ENCODE measurements around the gene OSBPL1A.

OSBPL1A gene

DNA sequence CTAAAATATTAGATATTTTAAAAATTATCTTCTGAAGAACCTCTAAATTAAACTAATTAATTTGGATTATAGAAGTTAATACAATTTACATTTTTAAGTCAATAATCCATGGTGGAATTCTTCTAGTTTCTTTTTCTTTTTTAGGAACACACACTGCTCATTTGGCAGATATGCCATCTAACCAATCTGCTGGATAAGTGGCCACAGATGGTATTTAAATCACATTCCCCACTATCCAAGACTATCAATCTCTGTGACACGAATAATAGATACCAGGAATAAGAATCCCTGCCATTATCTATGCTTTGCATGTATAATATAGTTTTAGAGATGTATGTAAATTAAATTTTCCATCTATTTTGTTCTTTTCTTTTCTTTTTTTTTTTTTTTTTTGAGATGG is 200.2 kb downstream of the OSBPL1A start:
- Histone ChIP-seq H3K4me3 (ENCODE audit: insufficient read depth, low read length, poor library complexity, severe bottlenecking) (no peak overlapping the region), H3K9ac (ENCODE audit: low read length) (no peak overlapping the region), H3K79me2 (ENCODE audit: insufficient read depth, low read length) (no peaks in the 10 kb centered on the region), H3K4me2 (ENCODE audit: low read depth, low read length, poor library complexity, severe bottlenecking) (no peak overlapping the region), H2AFZ (ENCODE audit: low read depth, low read length, severe bottlenecking) (no peak overlapping the region), H3F3A (ENCODE audit: insufficient read depth) (no peaks in the 10 kb centered on the region), H3K9me2 (replicated peaks; ENCODE audit: insufficient read depth, low read length) (no peaks in the 10 kb centered on the region), H4K20me1 (ENCODE audit: low read depth, low read length) (no peaks in the 10 kb centered on the region), H3K36me3 (ENCODE audit: low read length) (no peaks in the 10 kb centered on the region), H3K9me3 (ENCODE audit: insufficient read depth, low read length) (no peaks in the 10 kb centered on the region), H3K27ac (ENCODE audit: low read depth, low read length) (no peak overlapping the region), H3K27me3 (ENCODE audit: low read length) (no peaks in the 10 kb centered on the region)
- TF ChIP-seq, protein P1, sequence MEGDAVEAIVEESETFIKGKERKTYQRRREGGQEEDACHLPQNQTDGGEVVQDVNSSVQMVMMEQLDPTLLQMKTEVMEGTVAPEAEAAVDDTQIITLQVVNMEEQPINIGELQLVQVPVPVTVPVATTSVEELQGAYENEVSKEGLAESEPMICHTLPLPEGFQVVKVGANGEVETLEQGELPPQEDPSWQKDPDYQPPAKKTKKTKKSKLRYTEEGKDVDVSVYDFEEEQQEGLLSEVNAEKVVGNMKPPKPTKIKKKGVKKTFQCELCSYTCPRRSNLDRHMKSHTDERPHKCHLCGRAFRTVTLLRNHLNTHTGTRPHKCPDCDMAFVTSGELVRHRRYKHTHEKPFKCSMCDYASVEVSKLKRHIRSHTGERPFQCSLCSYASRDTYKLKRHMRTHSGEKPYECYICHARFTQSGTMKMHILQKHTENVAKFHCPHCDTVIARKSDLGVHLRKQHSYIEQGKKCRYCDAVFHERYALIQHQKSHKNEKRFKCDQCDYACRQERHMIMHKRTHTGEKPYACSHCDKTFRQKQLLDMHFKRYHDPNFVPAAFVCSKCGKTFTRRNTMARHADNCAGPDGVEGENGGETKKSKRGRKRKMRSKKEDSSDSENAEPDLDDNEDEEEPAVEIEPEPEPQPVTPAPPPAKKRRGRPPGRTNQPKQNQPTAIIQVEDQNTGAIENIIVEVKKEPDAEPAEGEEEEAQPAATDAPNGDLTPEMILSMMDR (IDR thresholded peaks at IDR 0.05; ENCODE audit: insufficient read depth, low read length, poor library complexity, severe bottlenecking), result no peak
- TF ChIP-seq EZH2phosphoT487 (conservative IDR thresholded peaks at IDR 0.05; ENCODE audit: low read length), result no peak

DNA sequence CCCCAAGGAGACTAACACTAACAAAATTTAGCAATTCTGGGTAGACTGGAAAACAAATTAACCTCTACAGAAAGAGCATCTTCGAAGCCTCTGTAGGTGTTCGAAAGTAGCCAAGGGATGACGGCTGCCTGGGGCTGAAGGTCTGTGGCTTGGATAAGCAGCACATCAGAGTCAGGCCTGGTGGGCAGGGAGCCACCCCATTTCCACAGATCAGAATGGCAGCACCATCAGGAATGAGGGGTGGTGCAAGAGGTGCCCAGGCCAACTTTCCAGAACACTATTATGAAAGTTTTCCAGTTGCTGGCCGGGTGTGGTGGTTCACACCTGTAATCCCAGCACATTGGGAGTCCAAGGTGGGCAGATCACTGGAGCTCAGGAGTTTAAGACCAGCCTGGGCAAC is 200.9 kb downstream of the OSBPL1A start:
- Histone ChIP-seq H3F3A (ENCODE audit: insufficient read depth) (no peaks in the 10 kb centered on the region), H2AFZ (ENCODE audit: low read depth, low read length, severe bottlenecking) (no peak overlapping the region), H4K20me1 (ENCODE audit: low read depth, low read length) (no peaks in the 10 kb centered on the region), H3K4me2 (ENCODE audit: low read depth, low read length, poor library complexity, severe bottlenecking) (no peak overlapping the region), H3K9me2 (replicated peaks; ENCODE audit: insufficient read depth, low read length) (no peaks in the 10 kb centered on the region), H3K9ac (ENCODE audit: low read length) (no peak overlapping the region), H3K79me2 (ENCODE audit: insufficient read depth, low read length) (no peaks in the 10 kb centered on the region), H3K36me3 (ENCODE audit: low read length) (no peaks in the 10 kb centered on the region), H3K27me3 (ENCODE audit: low read length) (no peaks in the 10 kb centered on the region), H3K27ac (ENCODE audit: low read depth, low read length) (no peak overlapping the region), H3K4me3 (ENCODE audit: insufficient read depth, low read length, poor library complexity, severe bottlenecking) (no peak overlapping the region), H3K9me3 (ENCODE audit: insufficient read depth, low read length) (no peaks in the 10 kb centered on the region)
- TF ChIP-seq, protein P1 (IDR thresholded peaks at IDR 0.05; ENCODE audit: insufficient read depth, low read length, poor library complexity, severe bottlenecking), result no peak
- no peak for TF ChIP-seq EZH2phosphoT487 (conservative IDR thresholded peaks at IDR 0.05; ENCODE audit: low read length)

DNA sequence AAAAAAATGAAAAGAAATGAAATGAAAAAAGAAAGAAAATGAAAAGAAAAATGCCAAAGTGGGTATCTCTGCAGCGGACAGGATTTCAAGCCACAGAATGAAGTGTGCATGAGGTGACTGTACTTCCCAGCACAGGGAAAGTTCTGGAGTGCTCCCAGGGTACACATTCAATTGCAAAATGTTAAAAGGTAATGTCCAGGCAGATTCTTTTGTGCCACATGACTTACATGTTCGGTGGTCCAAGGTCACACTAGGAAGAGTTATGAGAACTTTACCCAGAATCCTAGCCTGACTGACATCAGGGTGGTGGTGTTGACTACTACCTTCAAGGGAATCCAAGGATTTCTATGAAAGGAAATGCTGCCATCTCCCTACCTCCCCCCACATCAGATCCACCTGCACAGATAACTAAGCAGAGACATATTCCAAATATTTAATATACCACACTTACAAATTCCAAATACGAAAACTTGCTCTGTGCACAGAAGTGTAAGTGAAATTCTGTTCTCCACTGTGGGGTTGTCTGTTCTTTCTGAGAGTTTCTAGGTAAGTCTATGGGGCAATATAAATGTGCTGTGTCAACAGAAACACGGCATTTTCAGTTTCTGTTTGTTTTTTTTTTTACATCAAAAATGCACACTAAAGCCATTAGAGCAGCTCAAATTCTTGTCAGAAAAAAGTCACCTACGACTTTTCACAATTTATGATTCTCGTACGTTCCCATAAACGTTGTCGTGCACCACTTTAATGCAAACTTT is 202.1 kb downstream of the OSBPL1A start:
- H3K9me3 ChIP-seq (ENCODE audit: insufficient read depth, low read length), result no peaks in the 10 kb centered on the region
- no peak for TF ChIP-seq EZH2phosphoT487 (conservative IDR thresholded peaks at IDR 0.05; ENCODE audit: low read length)
- TF ChIP-seq, protein P1 (IDR thresholded peaks at IDR 0.05; ENCODE audit: insufficient read depth, low read length, poor library complexity, severe bottlenecking), result no peak
- no peak overlapping the region for H3K4me3 ChIP-seq (ENCODE audit: insufficient read depth, low read length, poor library complexity, severe bottlenecking)
- H2AFZ ChIP-seq (ENCODE audit: low read depth, low read length, severe bottlenecking), result no peak overlapping the region
- H4K20me1 ChIP-seq (ENCODE audit: low read depth, low read length), result no peaks in the 10 kb centered on the region
- no peaks in the 10 kb centered on the region for H3K79me2 ChIP-seq (ENCODE audit: insufficient read depth, low read length)
- H3K27me3 ChIP-seq (ENCODE audit: low read length), result no peaks in the 10 kb centered on the region
- no peaks in the 10 kb centered on the region for H3K36me3 ChIP-seq (ENCODE audit: low read length)
- no peaks in the 10 kb centered on the region for H3F3A ChIP-seq (ENCODE audit: insufficient read depth)
- H3K9ac ChIP-seq (ENCODE audit: low read length), result no peak overlapping the region
- no peak overlapping the region for H3K4me2 ChIP-seq (ENCODE audit: low read depth, low read length, poor library complexity, severe bottlenecking)
- no peaks in the 10 kb centered on the region for H3K9me2 ChIP-seq (replicated peaks; ENCODE audit: insufficient read depth, low read length)
- no peak overlapping the region for H3K27ac ChIP-seq (ENCODE audit: low read depth, low read length)

Data from SU-DHL-6 (cell line).